ENCODE data around the gene BCL2L12.

DNA sequence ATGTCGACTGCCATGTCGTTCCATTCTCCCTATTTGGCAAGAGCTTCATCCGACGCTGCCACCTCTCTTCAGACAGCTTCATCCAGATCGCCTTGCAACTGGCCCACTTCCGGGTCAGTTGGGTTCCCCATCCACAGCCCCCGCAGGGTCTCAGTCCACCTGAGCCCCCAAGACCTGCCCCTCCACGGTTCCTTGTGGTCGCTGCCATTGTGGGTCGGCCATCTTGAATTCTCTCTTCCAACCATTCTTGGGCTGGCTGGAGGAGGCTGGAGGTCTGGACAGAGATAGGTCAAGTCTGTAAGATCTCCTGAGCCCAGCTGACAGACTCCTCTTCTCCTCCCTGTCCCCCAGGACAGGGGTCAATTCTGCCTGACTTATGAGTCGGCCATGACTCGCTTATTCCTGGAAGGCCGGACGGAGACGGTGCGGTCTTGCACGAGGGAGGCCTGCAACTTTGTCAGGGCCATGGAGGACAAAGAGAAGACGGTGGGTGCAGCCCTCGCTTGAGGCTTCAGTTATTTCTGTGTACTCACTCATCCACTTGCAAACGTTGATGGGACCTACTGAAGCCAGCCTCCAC is 44.7 kb downstream of the BCL2L12 start:
- TF ChIP-seq, protein P1, sequence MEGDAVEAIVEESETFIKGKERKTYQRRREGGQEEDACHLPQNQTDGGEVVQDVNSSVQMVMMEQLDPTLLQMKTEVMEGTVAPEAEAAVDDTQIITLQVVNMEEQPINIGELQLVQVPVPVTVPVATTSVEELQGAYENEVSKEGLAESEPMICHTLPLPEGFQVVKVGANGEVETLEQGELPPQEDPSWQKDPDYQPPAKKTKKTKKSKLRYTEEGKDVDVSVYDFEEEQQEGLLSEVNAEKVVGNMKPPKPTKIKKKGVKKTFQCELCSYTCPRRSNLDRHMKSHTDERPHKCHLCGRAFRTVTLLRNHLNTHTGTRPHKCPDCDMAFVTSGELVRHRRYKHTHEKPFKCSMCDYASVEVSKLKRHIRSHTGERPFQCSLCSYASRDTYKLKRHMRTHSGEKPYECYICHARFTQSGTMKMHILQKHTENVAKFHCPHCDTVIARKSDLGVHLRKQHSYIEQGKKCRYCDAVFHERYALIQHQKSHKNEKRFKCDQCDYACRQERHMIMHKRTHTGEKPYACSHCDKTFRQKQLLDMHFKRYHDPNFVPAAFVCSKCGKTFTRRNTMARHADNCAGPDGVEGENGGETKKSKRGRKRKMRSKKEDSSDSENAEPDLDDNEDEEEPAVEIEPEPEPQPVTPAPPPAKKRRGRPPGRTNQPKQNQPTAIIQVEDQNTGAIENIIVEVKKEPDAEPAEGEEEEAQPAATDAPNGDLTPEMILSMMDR (IDR thresholded peaks at IDR 0.05; ENCODE audit: low read depth, low read length, poor library complexity, severe bottlenecking), result no peak
- no peak for TF ChIP-seq EZH2phosphoT487 (IDR thresholded peaks at IDR 0.05; ENCODE audit: borderline replicate concordance, low read length)
